ENCODE data around the gene ACTR3.

The ACTR3 gene

DNA sequence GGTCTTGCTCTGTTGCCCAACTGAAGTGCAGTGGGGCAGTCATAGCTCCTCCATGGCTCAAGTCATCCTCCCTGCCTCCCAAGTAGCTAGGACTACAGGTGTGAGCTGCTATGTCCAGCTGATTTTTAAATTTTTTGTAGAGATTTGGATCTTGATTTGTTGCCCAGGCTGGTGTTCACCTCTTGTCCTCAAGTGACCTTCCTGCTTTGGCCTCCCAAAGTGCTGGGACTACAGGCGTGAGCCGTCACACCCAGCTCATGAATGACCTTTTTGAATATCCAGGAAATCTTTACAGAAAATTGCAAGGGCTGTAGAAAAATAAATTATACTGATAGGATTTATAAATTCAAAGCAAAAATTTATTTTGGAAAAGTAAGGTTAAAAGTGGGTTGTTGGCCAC lies 17.4 kb downstream of the ACTR3 start:
- no peak for FAIRE-seq
- no peak for DNase-seq (ENCODE audit: insufficient read length, low spot score)
- no peak for TF ChIP-seq CTCF (IDR thresholded peaks at IDR 0.05; ENCODE audit: insufficient read depth, missing control alignments)

DNA sequence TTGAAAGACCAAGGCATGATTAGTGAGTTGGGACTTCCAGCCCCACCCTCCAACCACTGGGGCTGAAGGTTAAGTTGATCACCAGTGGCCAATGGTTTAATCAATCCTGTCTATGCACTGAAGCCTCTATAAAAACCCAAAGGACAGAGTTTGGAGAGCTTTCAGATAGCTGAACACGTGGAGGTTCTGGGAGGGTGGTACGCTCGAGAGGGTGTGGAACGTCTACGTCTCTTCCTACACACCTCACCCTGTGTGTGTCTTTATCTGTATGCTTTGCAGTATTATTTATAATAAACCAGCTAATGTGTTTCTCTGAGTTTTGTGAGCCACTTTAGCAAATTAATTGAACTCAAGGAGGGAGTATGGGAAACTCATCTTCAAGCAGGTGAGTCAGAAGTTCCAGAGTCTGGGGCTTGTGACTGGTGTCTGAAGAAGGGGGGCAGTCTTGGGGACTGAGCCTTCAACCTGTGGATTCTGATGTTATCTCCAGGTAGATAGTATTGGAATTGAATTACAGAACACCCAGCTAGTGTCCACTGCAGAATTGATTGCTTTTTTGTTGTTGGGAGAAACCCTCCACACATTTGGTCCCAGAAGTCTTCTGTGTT lies 20.3 kb downstream of the ACTR3 start:
- TF ChIP-seq CTCF (IDR thresholded peaks at IDR 0.05; ENCODE audit: insufficient read depth, missing control alignments): no peak
- DNase-seq (ENCODE audit: insufficient read length, low spot score) (no peak), FAIRE-seq (no peak)

DNA sequence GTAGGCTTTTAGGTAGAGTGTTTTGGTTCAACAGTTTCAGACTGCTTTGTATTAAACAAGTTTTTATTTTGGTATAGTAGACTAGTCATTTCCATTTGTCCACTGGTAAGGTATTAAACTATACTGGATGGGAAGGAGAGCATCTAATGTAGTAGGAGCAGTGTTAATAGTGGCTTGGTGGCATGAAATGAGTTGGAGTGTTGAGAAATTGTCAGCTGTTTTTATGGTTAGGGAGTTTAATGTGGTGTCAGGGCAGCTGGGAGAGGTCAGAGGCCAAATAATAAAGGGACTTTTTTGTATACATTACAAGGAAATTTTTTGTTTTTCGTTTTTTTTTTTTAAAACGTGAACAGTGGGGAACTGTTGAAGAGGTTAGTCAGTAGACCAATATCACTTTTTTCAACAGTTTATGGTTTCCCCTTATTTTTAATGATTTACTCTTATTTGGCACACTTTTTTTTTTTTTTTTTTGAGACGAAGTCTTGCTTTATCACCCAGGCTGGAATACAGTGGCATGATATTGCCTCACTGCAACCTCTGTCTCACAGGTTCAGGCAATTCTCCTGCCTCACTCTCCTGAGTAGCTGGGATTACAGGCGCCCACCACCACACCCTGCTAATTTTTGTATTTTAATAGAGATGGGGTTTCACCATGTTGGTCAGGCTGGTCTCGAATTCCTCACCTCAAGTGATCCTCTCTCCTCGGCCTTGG lies 21.2 kb downstream of the ACTR3 start:
- no peak for DNase-seq (ENCODE audit: insufficient read length, low spot score)
- no peak for FAIRE-seq
- TF ChIP-seq CTCF (IDR thresholded peaks at IDR 0.05; ENCODE audit: insufficient read depth, missing control alignments): no peak

DNA sequence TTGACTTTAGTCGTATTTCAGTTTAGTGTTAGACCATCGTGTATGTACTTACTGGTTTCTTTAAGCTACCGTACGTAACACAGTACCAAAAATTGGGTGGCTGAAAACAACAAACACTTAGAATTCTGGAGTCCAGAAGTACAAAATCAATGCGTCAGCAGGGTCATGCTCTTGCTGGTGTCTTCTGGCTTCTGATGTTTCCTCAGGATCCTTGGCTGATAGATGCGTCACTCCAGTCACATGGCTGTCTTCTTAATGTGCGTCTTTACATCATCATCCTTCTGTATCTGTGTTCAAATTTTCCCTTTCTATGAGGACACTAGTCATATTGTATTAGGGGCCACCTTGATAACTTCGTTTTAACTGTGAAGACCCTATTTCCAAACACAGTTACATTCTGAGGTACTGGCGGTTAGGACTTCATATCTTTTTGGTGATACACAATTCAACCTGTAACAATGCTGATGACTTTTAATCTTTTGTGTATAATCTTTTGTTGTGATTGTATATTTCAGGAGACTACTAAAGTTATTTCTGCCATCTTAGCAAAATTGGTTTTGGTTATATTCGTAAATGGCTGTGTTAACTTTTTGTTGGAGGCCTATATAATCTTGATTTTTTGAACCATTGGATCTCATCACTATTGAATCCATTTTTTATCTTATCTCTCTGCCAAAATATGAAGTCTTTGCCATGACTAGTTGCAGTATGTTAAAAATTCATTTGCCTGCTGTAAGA lies 25.4 kb downstream of the ACTR3 start:
- FAIRE-seq (no peak), DNase-seq (ENCODE audit: insufficient read length, low spot score) (no peak)
- no peak for TF ChIP-seq CTCF (IDR thresholded peaks at IDR 0.05; ENCODE audit: insufficient read depth, missing control alignments)

GRCh38 chr2:113918229-113918628 lies 28.3 kb downstream of the ACTR3 start:
- no peak for TF ChIP-seq CTCF (IDR thresholded peaks at IDR 0.05; ENCODE audit: insufficient read depth, missing control alignments)
- DNase-seq (ENCODE audit: insufficient read length, low spot score) (no peak), FAIRE-seq (no peak)

DNA sequence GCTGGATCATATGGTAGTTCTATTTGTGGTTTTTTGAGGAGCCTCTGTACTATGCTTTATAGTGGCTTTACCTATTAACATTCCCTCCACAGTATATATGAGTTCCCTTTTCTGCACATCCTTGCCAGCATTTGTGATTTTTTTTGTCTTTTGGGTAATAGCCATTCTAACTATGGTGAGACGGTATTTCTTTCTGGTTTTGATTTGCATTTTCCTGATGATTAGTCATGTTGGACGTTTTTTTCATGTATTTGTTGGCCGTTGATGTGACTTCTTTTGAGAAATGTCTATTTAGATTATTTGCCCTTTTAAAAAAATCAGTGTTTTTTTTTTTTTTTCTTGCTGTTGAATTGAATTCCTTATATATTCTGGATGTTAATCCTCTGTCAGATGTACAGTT lies 31.1 kb downstream of the ACTR3 start:
- FAIRE-seq: no peak
- no peak for TF ChIP-seq CTCF (IDR thresholded peaks at IDR 0.05; ENCODE audit: insufficient read depth, missing control alignments)
- DNase-seq (ENCODE audit: insufficient read length, low spot score): no peak

DNA sequence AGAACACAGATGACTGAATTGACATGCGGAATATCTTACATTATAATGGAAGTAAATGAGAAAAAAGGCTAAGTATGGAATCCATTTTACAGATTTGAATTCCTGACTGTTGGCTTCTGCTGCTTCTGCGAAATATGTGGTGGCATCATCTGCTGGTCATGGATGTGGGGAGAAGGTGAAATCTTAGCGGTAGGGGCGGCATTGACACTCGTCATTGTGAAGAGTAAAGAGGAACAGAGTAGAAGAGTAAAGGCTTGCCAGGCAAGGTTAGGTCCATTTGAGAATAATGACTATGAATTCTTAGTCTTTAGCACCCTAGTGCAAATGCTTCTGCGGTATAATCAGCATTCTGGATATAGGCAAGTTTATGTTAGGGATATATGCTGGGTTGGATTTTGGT lies 32.4 kb downstream of the ACTR3 start:
- no peak for TF ChIP-seq CTCF (IDR thresholded peaks at IDR 0.05; ENCODE audit: insufficient read depth, missing control alignments)
- DNase-seq (ENCODE audit: insufficient read length, low spot score) (no peak), FAIRE-seq (no peak)
